Measurements from ENCODE around the gene ALDH1L1. TPM values are rescaled to one million over a fixed set of nuclear protein-coding genes. Genes with fewer than 3 reads are reported as not detected.

Gene ALDH1L1
- total RNA-seq, 2 experiments from 2014 or later: not detected

GRCh38 chr3:126149960-126150515, 30.3 kb downstream of the ALDH1L1 start:
- Mint-ChIP-seq H3K36me3 (ENCODE audit: low read depth) (no peaks in the 10 kb centered on the region), H3K4me3 (no peak overlapping the region), H3K27ac (no peak overlapping the region), H3K9me3 (no peaks in the 10 kb centered on the region), H3K27me3 (no peaks in the 10 kb centered on the region), H3K4me1 (ENCODE audit: low read depth) (no peaks in the 10 kb centered on the region)
- Histone ChIP-seq H3K4me1 (ENCODE audit: insufficient read depth, low read length) (no peaks in the 10 kb centered on the region), H3K27ac (ENCODE audit: low read depth in 1 of 2, low read length in 2 of 2) (no peak overlapping the region), H3K9me3 (ENCODE audit: control insufficient read depth in 1 of 2, insufficient read depth in 1 of 2, low read length in 2 of 2) (no peaks in the 10 kb centered on the region), H3K27me3 (ENCODE audit: control insufficient read depth in 1 of 2, insufficient read depth in 2 of 2, low read length in 2 of 2) (peaks cover 0 to 3% of the 10 kb centered on the region in 2 experiments), H3K4me3 (ENCODE audit: low read length) (no peak overlapping the region), H3K36me3 (ENCODE audit: insufficient read depth, low read length) (no peaks in the 10 kb centered on the region)
- DNase-seq (no peak), ATAC-seq (ENCODE audit: poor library complexity) (no peak)
- no peak for TF ChIP-seq CTCF (IDR thresholded peaks at IDR 0.05)
- ChIA-PET POLR2A (interaction anchor here (0.9 kb wide), 1 partner anchor 13 kb away, joined by 3 read pairs; no protein-coding TSS in a partner anchor), CTCF (no interaction called here)
- intact Hi-C loops (cut with DNase I, micrococcal nuclease): no loop called here

GRCh38 chr3:126149256-126149902, 31.0 kb downstream of the ALDH1L1 start:
- Mint-ChIP-seq H3K4me3 (no peak overlapping the region), H3K36me3 (ENCODE audit: low read depth) (no peaks in the 10 kb centered on the region)
- intact Hi-C loops (cut with DNase I, micrococcal nuclease): no loop called here

GRCh38 chr3:126147932-126148683, 32.3 kb downstream of the ALDH1L1 start:
- H3K27me3 Mint-ChIP-seq: peaks cover 3% of the 10 kb centered on the region
- DNase-seq: no peak
- H3K36me3 Mint-ChIP-seq (ENCODE audit: low read depth): no peaks in the 10 kb centered on the region
- H3K27ac ChIP-seq (ENCODE audit: low read depth in 1 of 2, low read length in 2 of 2): no peak overlapping the region
- peaks cover 0 to 3% of the 10 kb centered on the region in 2 experiments for H3K27me3 ChIP-seq (ENCODE audit: control insufficient read depth in 1 of 2, insufficient read depth in 2 of 2, low read length in 2 of 2)
- H3K36me3 ChIP-seq (ENCODE audit: insufficient read depth, low read length): no peaks in the 10 kb centered on the region
- TF ChIP-seq CTCF (IDR thresholded peaks at IDR 0.05): no peak
- H3K4me3 ChIP-seq (ENCODE audit: low read length): no peak overlapping the region
- no peaks in the 10 kb centered on the region for H3K9me3 Mint-ChIP-seq
- intact Hi-C loops (cut with DNase I, micrococcal nuclease): no loop called here
- ChIA-PET POLR2A (no interaction called here), CTCF (no interaction called here)
- no peaks in the 10 kb centered on the region for H3K9me3 ChIP-seq (ENCODE audit: control insufficient read depth in 1 of 2, insufficient read depth in 1 of 2, low read length in 2 of 2)
- no peaks in the 10 kb centered on the region for H3K4me1 ChIP-seq (ENCODE audit: insufficient read depth, low read length)
- H3K4me3 Mint-ChIP-seq: no peak overlapping the region
- H3K4me1 Mint-ChIP-seq (ENCODE audit: low read depth): no peaks in the 10 kb centered on the region
- ATAC-seq (ENCODE audit: poor library complexity): no peak
- H3K27ac Mint-ChIP-seq: no peak overlapping the region

More at GRCh38 chr3:126149256-126149902, 31.0 kb downstream of the ALDH1L1 start:
- no peak overlapping the region for H3K27ac Mint-ChIP-seq
- Histone ChIP-seq H3K4me1 (ENCODE audit: insufficient read depth, low read length) (no peaks in the 10 kb centered on the region), H3K36me3 (ENCODE audit: insufficient read depth, low read length) (no peaks in the 10 kb centered on the region), H3K9me3 (ENCODE audit: control insufficient read depth in 1 of 2, insufficient read depth in 1 of 2, low read length in 2 of 2) (no peaks in the 10 kb centered on the region), H3K27ac (ENCODE audit: low read depth in 1 of 2, low read length in 2 of 2) (no peak overlapping the region), H3K4me3 (ENCODE audit: low read length) (no peak overlapping the region), H3K27me3 (ENCODE audit: control insufficient read depth in 1 of 2, insufficient read depth in 2 of 2, low read length in 2 of 2) (peaks cover 0 to 3% of the 10 kb centered on the region in 2 experiments)
- no peaks in the 10 kb centered on the region for H3K9me3 Mint-ChIP-seq
- DNase-seq (no peak), ATAC-seq (ENCODE audit: poor library complexity) (no peak)
- POLR2A ChIA-PET: interaction anchor here (0.9 kb wide), 1 partner anchor 13 kb away, joined by 3 read pairs; no protein-coding TSS in a partner anchor
- H3K4me1 Mint-ChIP-seq (ENCODE audit: low read depth): no peaks in the 10 kb centered on the region
- no peaks in the 10 kb centered on the region for H3K27me3 Mint-ChIP-seq
- no peak for TF ChIP-seq CTCF (IDR thresholded peaks at IDR 0.05)
- CTCF ChIA-PET: no interaction called here

Data from CD4-positive, alpha-beta T cell (primary cell).